ENCODE results near the gene A2M.

- TF ChIP-seq CREB1 (IDR thresholded peaks at IDR 0.05) = no peak
- no peak for TF ChIP-seq BRCA1 (IDR thresholded peaks at IDR 0.05; ENCODE audit: low read depth, low read length)
- TF ChIP-seq CTCF (IDR thresholded peaks at IDR 0.05; ENCODE audit: control extremely low read depth in 1 of 3, insufficient read depth in 1 of 3, low read depth in 1 of 3, low read length in 3 of 3) = no peak
- TF ChIP-seq EZH2 (IDR thresholded peaks at IDR 0.05; ENCODE audit: low read depth, low read length, severe bottlenecking) = no peak
- TF ChIP-seq CBX5 (IDR thresholded peaks at IDR 0.05; ENCODE audit: low read depth, low read length) = no peak
- no peak for TF ChIP-seq YY1 (IDR thresholded peaks at IDR 0.05; ENCODE audit: low read depth, low read length)
Measured at GRCh38 chr12:9083793-9084192, 31.9 kb downstream of the A2M start.

All from H1 (cell line).